ENCODE data around the gene VILL.

DNA sequence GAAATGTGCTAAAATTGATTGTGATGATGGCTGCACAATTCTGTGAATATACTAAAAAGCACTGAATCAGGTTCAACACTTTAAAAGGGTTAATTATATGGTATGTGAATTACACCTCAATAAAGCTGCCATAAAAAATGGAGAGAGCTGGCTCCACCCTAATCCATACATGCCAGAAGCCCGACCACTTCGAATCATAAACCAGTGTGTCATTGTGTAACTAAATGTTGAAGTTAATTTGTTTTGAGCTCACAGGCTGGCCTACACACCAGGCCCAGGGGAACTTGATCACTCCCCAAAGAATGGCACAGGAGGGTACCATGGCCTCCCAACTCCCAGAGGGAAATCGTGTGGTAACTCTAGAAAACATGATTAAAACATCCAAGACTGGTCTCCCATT is 24.9 kb downstream of the VILL start:
- TF ChIP-seq, protein P1, sequence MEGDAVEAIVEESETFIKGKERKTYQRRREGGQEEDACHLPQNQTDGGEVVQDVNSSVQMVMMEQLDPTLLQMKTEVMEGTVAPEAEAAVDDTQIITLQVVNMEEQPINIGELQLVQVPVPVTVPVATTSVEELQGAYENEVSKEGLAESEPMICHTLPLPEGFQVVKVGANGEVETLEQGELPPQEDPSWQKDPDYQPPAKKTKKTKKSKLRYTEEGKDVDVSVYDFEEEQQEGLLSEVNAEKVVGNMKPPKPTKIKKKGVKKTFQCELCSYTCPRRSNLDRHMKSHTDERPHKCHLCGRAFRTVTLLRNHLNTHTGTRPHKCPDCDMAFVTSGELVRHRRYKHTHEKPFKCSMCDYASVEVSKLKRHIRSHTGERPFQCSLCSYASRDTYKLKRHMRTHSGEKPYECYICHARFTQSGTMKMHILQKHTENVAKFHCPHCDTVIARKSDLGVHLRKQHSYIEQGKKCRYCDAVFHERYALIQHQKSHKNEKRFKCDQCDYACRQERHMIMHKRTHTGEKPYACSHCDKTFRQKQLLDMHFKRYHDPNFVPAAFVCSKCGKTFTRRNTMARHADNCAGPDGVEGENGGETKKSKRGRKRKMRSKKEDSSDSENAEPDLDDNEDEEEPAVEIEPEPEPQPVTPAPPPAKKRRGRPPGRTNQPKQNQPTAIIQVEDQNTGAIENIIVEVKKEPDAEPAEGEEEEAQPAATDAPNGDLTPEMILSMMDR (IDR thresholded peaks at IDR 0.05) = no peak
- TF ChIP-seq POLR2A (IDR thresholded peaks at IDR 0.05) = no peak

Data from adrenal gland (tissue), 5 donors.